GM19023 (cell line): ENCODE measurements around the gene HNRNPA1.
A peak's percentile ranks its signal among the peaks of the same experiment; 100 is the strongest.
"Not testable (repeated sequence)": the region's sequence is repeated elsewhere in the genome, so short reads cannot be mapped to it uniquely, and the experiment has no call there.

Source experiments
- ATAC-seq: cut with Tn5 transposase; IDR thresholded peaks from one replicate; pipeline ENCODE4 v1.9.1; 2021; ENCODE audit warnings: mild to moderate bottlenecking, moderate library complexity; ENCODE audit not compliant: unreplicated experiment

The HNRNPA1 gene

GRCh38 chr12:54273981-54274380 is 6.5 kb upstream of the HNRNPA1 start:
- no peak for ATAC-seq

GRCh38 chr12:54276368-54276767 is 4.2 kb upstream of the HNRNPA1 start:
- ATAC-seq: no peak

GRCh38 chr12:54277823-54278276 is 2.7 kb upstream of the HNRNPA1 start:
- no peak for ATAC-seq

- ATAC-seq: no peak
These were observed 1.3 kb upstream of the HNRNPA1 start for GRCh38 chr12:54279227-54279631.

GRCh38 chr12:54279632-54280467 is 676 bp upstream of the HNRNPA1 start, which contains the start of gene CBX5:
Gene CBX5 (minus strand): TSS chr12:54280122. CDS start chr12:54257650, 22,472 bp downstream.
- peak; percentile 72 for ATAC-seq

DNA sequence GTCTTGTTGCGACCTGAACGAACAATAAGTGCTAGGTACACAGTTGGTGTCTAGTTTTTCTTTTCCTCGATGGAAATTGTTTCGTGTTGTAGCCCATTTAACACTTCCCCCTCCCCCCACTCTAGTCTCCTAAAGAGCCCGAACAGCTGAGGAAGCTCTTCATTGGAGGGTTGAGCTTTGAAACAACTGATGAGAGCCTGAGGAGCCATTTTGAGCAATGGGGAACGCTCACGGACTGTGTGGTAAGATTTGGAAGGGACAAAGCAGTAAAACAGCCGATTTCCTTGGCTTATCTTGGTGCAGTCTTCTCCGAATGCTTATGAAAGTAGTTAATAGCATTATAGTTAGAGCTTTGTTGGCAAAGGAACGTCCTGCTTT is 724 bp downstream of the HNRNPA1 start:
- ATAC-seq: not testable (repeated sequence)

- not testable (repeated sequence) for ATAC-seq
These were observed 1.2 kb downstream of the HNRNPA1 start for GRCh38 chr12:54281694-54282093.

DNA sequence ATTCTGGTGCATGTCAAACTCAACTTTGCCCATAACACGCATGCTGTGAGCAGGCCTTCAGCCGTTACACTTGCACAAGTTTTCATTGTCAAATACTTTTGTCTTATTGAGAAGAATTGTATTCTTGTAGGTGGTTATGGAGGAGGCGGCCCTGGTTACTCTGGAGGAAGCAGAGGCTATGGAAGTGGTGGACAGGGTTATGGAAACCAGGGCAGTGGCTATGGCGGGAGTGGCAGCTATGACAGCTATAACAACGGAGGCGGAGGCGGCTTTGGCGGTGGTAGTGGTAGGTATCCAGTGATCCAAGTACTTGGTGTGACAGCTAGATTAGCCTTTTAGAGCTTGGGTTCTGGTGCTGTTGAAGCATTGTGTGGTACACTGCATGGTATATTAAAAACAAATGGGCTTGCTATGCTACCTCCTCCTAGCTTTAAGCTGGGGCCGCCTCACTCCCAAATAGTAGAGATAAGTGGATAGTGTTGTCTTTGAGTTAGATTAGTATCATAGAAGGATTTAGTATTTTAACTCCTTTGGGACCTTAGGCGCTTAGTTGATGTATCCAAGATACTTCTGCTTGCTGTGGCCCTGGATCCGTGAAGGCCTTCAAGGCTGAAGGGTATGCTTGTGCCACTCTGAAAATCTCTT is 2.5 kb downstream of the HNRNPA1 start:
- no peak for ATAC-seq

- ATAC-seq: not testable (repeated sequence)
These were observed 3.7 kb downstream of the HNRNPA1 start for GRCh38 chr12:54284070-54284780.

GRCh38 chr12:54285150-54286041 is 4.9 kb downstream of the HNRNPA1 start:
- no peak for ATAC-seq

GRCh38 chr12:54286042-54287030 is 5.8 kb downstream of the HNRNPA1 start:
- no peak for ATAC-seq

DNA sequence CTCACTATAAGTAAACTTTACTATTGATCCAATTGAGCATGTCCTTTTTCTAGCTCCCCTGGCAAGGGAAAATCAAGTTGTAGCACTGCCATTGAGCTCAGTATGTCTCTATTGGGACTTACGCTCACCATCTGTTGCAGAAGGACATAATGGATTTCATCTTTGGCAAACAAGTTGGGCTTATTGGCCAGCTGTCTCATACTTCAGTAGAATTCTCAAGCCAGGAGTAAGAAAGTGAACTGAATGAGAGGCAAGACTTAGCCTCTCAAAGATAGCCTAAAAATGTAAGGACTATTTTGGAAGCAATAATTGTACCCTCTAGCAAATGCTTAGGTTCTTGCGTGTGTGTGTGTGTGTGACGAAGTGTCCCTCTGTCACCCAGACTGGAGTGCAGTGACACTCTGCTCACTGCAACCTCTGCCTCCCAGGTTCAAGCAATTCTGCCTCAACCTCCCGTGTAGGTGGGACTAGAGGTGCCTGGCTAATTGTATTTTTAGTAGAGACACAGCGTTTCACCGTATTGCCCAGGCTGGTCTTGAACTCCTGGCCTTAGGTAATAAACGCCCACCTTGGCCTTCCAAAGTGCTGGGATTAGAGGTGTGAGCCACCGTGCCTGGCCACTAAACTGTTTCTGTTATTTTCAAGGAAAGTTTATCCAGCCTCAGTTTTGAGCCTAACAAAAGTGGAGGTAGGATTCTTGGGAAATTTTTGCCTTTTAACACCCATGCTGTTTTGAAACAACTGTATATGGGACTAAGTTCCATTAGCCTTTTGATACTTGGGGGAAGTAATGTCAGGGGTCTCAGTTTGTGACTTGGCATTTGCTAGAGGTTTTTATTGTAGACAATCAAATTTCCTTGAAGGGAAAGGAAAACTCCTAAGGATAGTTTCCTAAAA is 7.0 kb downstream of the HNRNPA1 start:
- no peak for ATAC-seq

DNA sequence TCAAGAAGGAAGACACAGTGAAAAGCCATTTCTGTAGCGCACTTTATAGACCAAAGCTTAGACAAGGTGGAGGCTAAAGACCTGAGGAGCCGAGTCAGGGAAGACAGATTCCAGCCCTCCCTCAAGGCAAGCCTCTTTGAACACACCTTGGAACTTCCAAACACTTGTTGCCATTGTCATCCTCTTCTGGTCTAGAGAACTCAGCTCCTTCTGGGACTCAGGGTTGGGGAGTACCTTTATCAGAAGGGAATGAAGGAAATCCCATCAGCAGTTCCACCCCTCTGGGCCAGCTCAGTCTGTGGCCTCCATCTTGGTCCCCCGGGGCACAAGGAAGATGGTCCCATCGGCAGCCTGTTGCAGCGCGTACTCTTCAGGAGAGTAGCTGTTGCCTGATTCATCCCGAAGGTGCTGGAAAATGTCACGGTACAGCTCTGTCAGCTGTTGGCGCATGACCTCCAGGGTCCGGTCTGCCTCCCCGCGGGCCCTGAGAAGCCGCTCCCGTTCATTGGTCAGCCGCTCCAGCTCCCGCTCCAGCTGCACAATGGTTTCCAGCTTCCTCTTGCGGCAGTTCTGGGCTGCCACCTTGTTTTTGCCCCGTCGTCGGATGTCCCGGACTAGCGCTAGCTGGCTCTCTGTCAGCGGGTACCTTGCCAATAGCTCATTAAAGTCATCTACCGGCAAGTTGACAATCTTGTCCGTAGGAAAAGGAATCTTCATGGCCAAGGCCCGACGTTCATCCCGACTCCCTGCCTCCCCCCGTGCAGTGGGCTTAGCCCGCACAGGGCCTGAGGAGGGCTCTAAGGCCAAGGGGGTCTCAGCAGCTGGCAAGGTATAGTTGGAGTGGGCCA is 11.8 kb downstream of the HNRNPA1 start:
- ATAC-seq: no peak

- ATAC-seq: no peak
These were observed 12.4 kb downstream of the HNRNPA1 start for GRCh38 chr12:54292931-54293241.

- peak; percentile 72 for ATAC-seq
These were observed 13.8 kb downstream of the HNRNPA1 start for GRCh38 chr12:54294152-54294952.

DNA sequence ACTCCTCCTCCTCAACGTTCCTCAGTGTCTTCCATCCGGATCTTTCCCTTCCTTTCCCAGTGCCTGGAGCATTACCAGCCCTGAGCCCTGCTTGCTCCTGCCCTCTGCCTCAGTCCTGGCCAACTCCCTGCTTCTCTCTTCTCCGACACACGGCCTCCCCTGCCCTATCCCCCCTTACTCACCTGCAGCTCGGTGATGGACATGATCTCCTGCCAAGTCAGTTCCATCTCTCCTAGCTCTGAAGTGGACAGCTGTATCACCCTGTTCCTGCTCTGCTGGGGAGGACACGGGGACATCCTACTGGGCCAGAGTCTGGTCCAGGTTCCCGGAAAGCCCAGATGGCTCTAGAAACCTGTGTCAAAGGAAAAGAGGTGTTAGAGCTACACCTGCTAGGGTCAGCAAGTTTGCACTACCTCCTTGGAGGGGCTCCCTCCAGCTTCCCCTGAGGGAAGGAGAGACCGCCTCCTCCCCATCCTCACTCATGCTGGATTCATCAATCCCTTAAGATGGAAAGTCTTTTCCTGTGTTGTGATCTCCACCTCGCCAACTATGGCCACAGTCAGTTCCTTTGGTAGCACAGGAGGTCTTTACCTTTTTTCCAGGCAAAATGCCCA is 14.5 kb downstream of the HNRNPA1 start:
- no peak for ATAC-seq
